Spleen (tissue), 11 donors: ENCODE results near the gene FAR2. TPM values are rescaled to one million over a fixed set of nuclear protein-coding genes. Genes with fewer than 3 reads are reported as not detected.

Experiments used
- DNase-seq: peaks from one replicate; pipeline ENCODE4 v3.0.0-alpha.2; 2020
- H3K27ac ChIP-seq, 8 donors: fragments of 200-600 bp; sonication (generic) in 7 of 8; 1 replicate in 4 of 8; 2 replicates in 4 of 8; pipeline versions ENCODE4 v1.5.0 to v1.8.0; 2016 to 2021; ENCODE audit warnings: inconsistent platforms in 4 of 8, mild to moderate bottlenecking in 4 of 8, moderate library complexity in 1 of 8
- H3K27me3 ChIP-seq, 7 donors: fragments of 200-600 bp; sonication (generic) in 6 of 7; replicated peaks in 1 of 7; 1 replicate in 4 of 7; 2 replicates in 3 of 7; pipeline versions ENCODE4 v1.5.0 to v1.8.0; 2016 to 2021; ENCODE audit warnings: inconsistent platforms in 3 of 7, mild to moderate bottlenecking in 1 of 7
- H3K36me3 ChIP-seq, 6 donors: fragments of 200-600 bp; sonication (generic) in 5 of 6; 1 replicate in 4 of 6; 2 replicates in 2 of 6; pipeline versions ENCODE4 v1.5.0 to v1.8.0; 2016 to 2021; ENCODE audit warnings: inconsistent platforms in 2 of 6
- H3K4me1 ChIP-seq, 6 donors: fragments of 200-600 bp; sonication (generic) in 5 of 6; 1 replicate in 3 of 6; 2 replicates in 3 of 6; pipeline versions ENCODE4 v1.5.0 to v1.8.0; 2016 to 2021; ENCODE audit warnings: inconsistent platforms in 3 of 6
- H3K4me3 ChIP-seq, 8 donors: fragments of 200-600 bp; sonication (generic) in 7 of 8; 1 replicate in 4 of 8; 2 replicates in 4 of 8; pipeline versions ENCODE4 v1.5.0 to v1.8.0; 2016 to 2021; ENCODE audit warnings: inconsistent platforms in 4 of 8, mild to moderate bottlenecking in 4 of 8, moderate library complexity in 2 of 8
- H3K9me3 ChIP-seq, 8 donors: fragments of 200-600 bp; sonication (generic) in 7 of 8; 1 replicate in 4 of 8; 2 replicates in 4 of 8; pipeline versions ENCODE4 v1.5.0 to v1.8.0; 2016 to 2021; ENCODE audit warnings: inconsistent platforms in 4 of 8
- POLR2A ChIP-seq, 3 donors: fragments of 450-650 bp; IDR thresholded peaks; one replicate each; pipeline ENCODE4 v1.5.1; 2017; ENCODE audit warnings: antibody characterized with exemption in 3 of 3, mild to moderate bottlenecking in 1 of 3
- POLR2AphosphoS5 ChIP-seq, 3 donors: sonication (generic); formaldehyde crosslinking; IDR thresholded peaks; one replicate each; pipeline ENCODE4 v1.5.1; 2017; ENCODE audit warnings: antibody characterized with exemption in 3 of 3
- WGBS, 5 donors: extraction: QIAGEN DNeasy Blood & Tissue Kit in 3 of 5; methylation state at CpG; one replicate each; pipeline versions ENCODE4 v1.1.5 to v1.1.7; 2013 to 2018; 5-methylcytosine and 5-hydroxymethylcytosine counted together
- intact Hi-C: fragments of 100-400 bp; cut with DNase I; formaldehyde crosslinking; loops from one replicate; pipeline ENCODE4 v1.15.0; 2023; ENCODE audit warnings: low total_unique reads
- polyA plus RNA-seq, 3 donors: library from polyadenylated mRNA; stranded (reverse); fragments of 200-250 nt; gene quantifications; one replicate each; pipeline ENCODE4 v1.2.1, GENCODE V29; 2013
- total RNA-seq, 7 donors: library from RNA; depleted of rRNA in 3 of 7; stranded (reverse); fragments of >200 nt in 3 of 7; fragmentation: NEBNext Ultra II Directional in 4 of 7; extraction: Animal tissue kit (Norgen Biotek cat#: 25700) in 4 of 7; gene quantifications; one replicate each; pipeline versions ENCODE4 v1.1.0 to v1.2.1, GENCODE V29; 2016 to 2021
- TF ChIP-seq, protein P1 (sequence below), 11 experiments: fragments of 200-600 bp in 7 of 11; fragments of 450-650 bp in 4 of 11; sonication (generic) in 4 of 11; IDR thresholded peaks in 8 of 11; conservative IDR thresholded peaks in 3 of 11; 1 replicate in 7 of 11; 2 replicates in 4 of 11; pipeline versions ENCODE4 v1.4.0 to v1.8.0; 2016 to 2021; ENCODE audit warnings: antibody characterized with exemption in 11 of 11, inconsistent platforms in 4 of 11, mild to moderate bottlenecking in 1 of 11
- donor health status: healthy with polysubstance abuse.
- donor health status: DM: no; HTN: no; CAD: no; lungs with moderate emphysema.
- donor health status: DM: no; HTN: no; CAD: no.
- donor health status: Bipolar disorder and iron deficiency.
- donor health status: healthy.
- donor health status: DM: no; HTN: no; CAD: no.
- donor health status: DM: yes; HTN: yes; CAD: no.

The FAR2 gene
- total and polyA plus RNA-seq, 10 donors: 2.9 to 51.8 (median 29.2) TPM

DNA sequence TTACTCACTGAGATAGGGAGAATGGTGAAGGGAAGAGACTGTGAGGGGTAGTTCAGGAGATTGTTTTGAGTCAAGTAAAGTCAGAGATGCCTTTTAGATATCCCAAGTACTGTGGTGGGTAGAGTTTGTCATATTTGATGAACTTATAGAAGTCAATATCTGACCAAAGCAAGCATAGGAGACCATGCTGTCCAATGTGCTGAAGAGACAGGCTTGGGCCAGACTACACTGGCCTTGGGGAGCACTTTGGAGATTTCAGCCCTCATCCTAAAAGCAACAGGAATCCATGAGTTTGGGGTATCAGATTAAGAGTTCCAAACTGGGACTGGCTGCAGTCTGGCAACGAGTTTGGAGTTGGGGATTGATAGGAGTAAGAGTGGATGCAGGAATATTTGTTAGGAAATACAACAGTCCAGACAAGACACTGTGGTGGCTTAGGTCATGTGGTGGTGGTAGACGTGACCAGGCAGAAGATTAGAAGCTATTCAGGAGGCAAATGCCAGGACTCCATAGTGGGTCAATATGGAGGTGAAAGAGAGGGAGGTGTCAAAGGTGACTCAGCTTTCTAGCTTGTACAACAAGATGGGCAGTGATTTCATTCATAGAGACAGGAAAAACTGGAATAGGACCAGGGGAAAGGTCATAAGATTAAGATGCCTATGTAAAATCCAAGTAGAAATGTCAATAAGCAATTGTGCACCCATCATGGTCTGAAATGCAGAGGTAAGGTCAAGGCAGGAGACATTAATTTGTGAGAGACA is 81.9 kb downstream of the FAR2 start:
- intact Hi-C loops: no loop called here
- H3K27me3 ChIP-seq: no peaks in the 10 kb centered on the region
- no peaks in the 10 kb centered on the region for H3K9me3 ChIP-seq
- TF ChIP-seq POLR2A (IDR thresholded peaks at IDR 0.05) (no peak), POLR2AphosphoS5 (IDR thresholded peaks at IDR 0.05) (no peak)
- TF ChIP-seq, protein P1, sequence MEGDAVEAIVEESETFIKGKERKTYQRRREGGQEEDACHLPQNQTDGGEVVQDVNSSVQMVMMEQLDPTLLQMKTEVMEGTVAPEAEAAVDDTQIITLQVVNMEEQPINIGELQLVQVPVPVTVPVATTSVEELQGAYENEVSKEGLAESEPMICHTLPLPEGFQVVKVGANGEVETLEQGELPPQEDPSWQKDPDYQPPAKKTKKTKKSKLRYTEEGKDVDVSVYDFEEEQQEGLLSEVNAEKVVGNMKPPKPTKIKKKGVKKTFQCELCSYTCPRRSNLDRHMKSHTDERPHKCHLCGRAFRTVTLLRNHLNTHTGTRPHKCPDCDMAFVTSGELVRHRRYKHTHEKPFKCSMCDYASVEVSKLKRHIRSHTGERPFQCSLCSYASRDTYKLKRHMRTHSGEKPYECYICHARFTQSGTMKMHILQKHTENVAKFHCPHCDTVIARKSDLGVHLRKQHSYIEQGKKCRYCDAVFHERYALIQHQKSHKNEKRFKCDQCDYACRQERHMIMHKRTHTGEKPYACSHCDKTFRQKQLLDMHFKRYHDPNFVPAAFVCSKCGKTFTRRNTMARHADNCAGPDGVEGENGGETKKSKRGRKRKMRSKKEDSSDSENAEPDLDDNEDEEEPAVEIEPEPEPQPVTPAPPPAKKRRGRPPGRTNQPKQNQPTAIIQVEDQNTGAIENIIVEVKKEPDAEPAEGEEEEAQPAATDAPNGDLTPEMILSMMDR (IDR thresholded peaks at IDR 0.05 in 8 of 11, conservative IDR thresholded peaks at IDR 0.05 in 3 of 11): no peak
- H3K27ac ChIP-seq: no peak overlapping the region
- no peaks in the 10 kb centered on the region for H3K36me3 ChIP-seq
- peaks cover 0 to 3% (median 0%) of the 10 kb centered on the region in 6 donors for H3K4me1 ChIP-seq
- no peak overlapping the region for H3K4me3 ChIP-seq
- DNase-seq: no peak
- 78 to 92% (median 84%) methylated on average over 2 of the region's 2 CpGs for WGBS, 5 donors

DNA sequence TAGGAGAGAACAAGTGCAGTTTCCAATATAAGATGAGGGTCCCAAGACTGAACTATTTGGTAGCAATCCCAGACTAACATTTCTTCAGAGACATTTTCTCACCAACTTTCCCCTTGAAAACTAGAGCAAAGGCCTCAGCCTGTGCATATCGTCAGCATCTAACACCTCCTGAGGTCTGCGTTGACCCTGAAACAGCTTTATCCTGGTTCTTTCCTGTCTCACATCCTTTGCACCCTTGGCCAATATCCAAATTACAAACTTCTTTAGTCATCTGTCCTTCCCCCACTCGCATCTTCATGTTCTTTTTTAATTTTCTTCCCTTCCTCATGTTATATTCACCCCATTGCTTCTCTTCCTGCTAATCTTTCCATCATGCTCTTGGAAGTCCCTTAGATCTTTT is 83.0 kb downstream of the FAR2 start:
- Histone ChIP-seq H3K27me3 (no peaks in the 10 kb centered on the region), H3K4me1 (peaks cover 0 to 3% (median 0%) of the 10 kb centered on the region in 6 donors), H3K4me3 (no peak overlapping the region), H3K36me3 (no peaks in the 10 kb centered on the region), H3K27ac (no peak overlapping the region), H3K9me3 (no peaks in the 10 kb centered on the region)
- no peak for DNase-seq
- 65 to 82% (median 71%) methylated on average over 3 of the region's 3 CpGs for WGBS, 5 donors
- no peak for TF ChIP-seq POLR2AphosphoS5 (IDR thresholded peaks at IDR 0.05)
- no peak for TF ChIP-seq POLR2A (IDR thresholded peaks at IDR 0.05)
- TF ChIP-seq, protein P1 (IDR thresholded peaks at IDR 0.05 in 8 of 11, conservative IDR thresholded peaks at IDR 0.05 in 3 of 11): no peak
- intact Hi-C loops: no loop called here

DNA sequence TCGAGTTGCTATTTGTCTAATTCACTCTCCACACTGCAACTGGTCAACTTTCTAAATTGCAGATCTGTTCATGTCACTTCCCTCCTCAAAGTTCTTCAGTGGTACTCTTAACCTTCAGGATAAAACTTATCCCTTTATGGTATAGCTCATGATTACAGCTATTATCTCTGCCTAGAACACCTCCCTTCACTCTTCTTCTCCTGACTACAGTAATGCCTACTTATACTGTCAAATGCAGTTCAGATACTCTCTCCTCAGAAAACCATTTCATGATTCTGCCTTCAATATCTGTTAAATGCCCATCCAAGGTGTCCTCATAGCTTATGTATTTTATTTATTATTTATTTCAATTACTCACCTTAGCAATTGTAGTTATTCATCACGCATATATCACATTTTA is 85.5 kb downstream of the FAR2 start:
- WGBS, 5 donors: 79 to 90% (median 87%) methylated on average over 2 of the region's 2 CpGs
- Histone ChIP-seq H3K9me3 (no peaks in the 10 kb centered on the region), H3K27me3 (no peaks in the 10 kb centered on the region), H3K4me3 (no peak overlapping the region), H3K36me3 (no peaks in the 10 kb centered on the region), H3K4me1 (peaks cover 0 to 3% (median 0%) of the 10 kb centered on the region in 6 donors), H3K27ac (no peak overlapping the region)
- no peak for DNase-seq
- TF ChIP-seq POLR2AphosphoS5 (IDR thresholded peaks at IDR 0.05): no peak
- TF ChIP-seq, protein P1 (IDR thresholded peaks at IDR 0.05 in 8 of 11, conservative IDR thresholded peaks at IDR 0.05 in 3 of 11): no peak
- intact Hi-C loops: no loop called here

DNA sequence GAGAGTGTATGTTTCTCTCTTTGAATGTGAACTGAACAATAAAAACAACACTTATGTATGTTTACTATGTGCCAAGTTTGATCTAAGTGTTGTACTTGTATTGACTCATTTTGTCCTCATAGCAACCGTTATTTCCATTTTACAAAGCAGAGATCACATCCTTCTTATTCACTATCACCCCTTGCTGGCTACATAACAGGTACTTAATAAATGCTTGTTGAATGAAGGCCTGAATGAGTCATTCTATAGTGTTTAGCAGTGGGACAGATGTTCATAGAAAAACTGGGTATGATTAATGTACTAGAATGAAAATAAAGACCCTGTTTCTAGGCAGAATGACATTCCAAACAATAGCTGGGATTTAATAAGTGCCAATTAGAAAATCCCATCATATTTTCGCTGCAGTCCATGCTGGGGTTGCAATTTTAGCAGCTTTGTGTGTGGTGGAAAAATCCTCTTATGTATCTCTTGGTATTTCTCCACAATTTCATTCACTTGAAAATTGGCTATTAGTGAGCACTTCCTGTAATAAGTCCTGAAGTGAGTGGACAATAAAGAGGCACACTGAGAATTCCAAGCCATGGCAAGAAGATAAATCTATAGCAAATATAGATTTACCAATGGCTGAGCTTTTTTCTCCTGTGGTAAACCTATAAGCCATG is 86.0 kb downstream of the FAR2 start:
- Histone ChIP-seq H3K36me3 (no peaks in the 10 kb centered on the region), H3K9me3 (no peaks in the 10 kb centered on the region), H3K4me1 (peaks cover 0 to 3% (median 0%) of the 10 kb centered on the region in 6 donors), H3K4me3 (no peak overlapping the region), H3K27me3 (no peaks in the 10 kb centered on the region), H3K27ac (no peak overlapping the region)
- DNase-seq: no peak
- intact Hi-C loops: no loop called here
- WGBS, 5 donors: 69 to 82% (median 74%) methylated on average over 2 of the region's 2 CpGs
- TF ChIP-seq POLR2A (IDR thresholded peaks at IDR 0.05): no peak
